NOMO-1 treated with DMSO at 0.1 percent for 48 hours (cell line): Measurements from ENCODE around the gene CREBRF.
"Not testable (repeated sequence)": the region's sequence is repeated elsewhere in the genome, so short reads cannot be mapped to it uniquely, and the experiment has no call there.

ENCODE experiments used
- DNase-seq: peaks from one replicate; lab custom pipeline; 2025; ENCODE audit not compliant: unreplicated experiment; lab: John Stamatoyannopoulos, UW

CREBRF gene

GRCh38 chr5:173055983-173056782 lies at the start of gene CREBRF:
Gene CREBRF (plus strand): TSS chr5:173056352. CDS start chr5:173080776, 24,424 bp downstream.
- peak; percentile 96 for DNase-seq

- DNase-seq: no peak
Observed at GRCh38 chr5:173010021-173010420, 46.1 kb upstream of the CREBRF start.

- DNase-seq: no peak
Observed at GRCh38 chr5:173010547-173011464, 45.3 kb upstream of the CREBRF start.

- DNase-seq: no peak
Observed at GRCh38 chr5:173011566-173011965, 44.6 kb upstream of the CREBRF start.

GRCh38 chr5:173012882-173013281 lies 43.3 kb upstream of the CREBRF start:
- DNase-seq: no peak

- no peak for DNase-seq
Observed at GRCh38 chr5:173014671-173015070, 41.5 kb upstream of the CREBRF start.

- no peak for DNase-seq
Observed at GRCh38 chr5:173015192-173015591, 41.0 kb upstream of the CREBRF start.

- no peak for DNase-seq
Observed at GRCh38 chr5:173015598-173016455, 40.3 kb upstream of the CREBRF start.

GRCh38 chr5:173016598-173017046 lies 39.5 kb upstream of the CREBRF start:
- no peak for DNase-seq

- DNase-seq: not testable (repeated sequence)
Observed at GRCh38 chr5:173017087-173017486, 39.1 kb upstream of the CREBRF start.

- DNase-seq: no peak
Observed at GRCh38 chr5:173018358-173018757, 37.8 kb upstream of the CREBRF start.

GRCh38 chr5:173020154-173020581 lies 36.0 kb upstream of the CREBRF start:
- no peak for DNase-seq

- DNase-seq: no peak
Observed at GRCh38 chr5:173020643-173021042, 35.5 kb upstream of the CREBRF start.

- no peak for DNase-seq
Observed at GRCh38 chr5:173025651-173026050, 30.5 kb upstream of the CREBRF start.

- no peak for DNase-seq
Observed at GRCh38 chr5:173027905-173028304, 28.2 kb upstream of the CREBRF start.

GRCh38 chr5:173028811-173029327 lies 27.3 kb upstream of the CREBRF start:
- DNase-seq: no peak

- no peak for DNase-seq
Observed at GRCh38 chr5:173029499-173029921, 26.6 kb upstream of the CREBRF start.

- not testable (repeated sequence) for DNase-seq
Observed at GRCh38 chr5:173032096-173032495, 24.1 kb upstream of the CREBRF start.

- DNase-seq: no peak
Observed at GRCh38 chr5:173032730-173033129, 23.4 kb upstream of the CREBRF start.

GRCh38 chr5:173033923-173034322 lies 22.2 kb upstream of the CREBRF start:
- DNase-seq: no peak
